GM18498 (cell line): ENCODE results near the gene NET1.
"Not testable (repeated sequence)": the region's sequence is repeated elsewhere in the genome, so short reads cannot be mapped to it uniquely, and the experiment has no call there.

ENCODE experiments used
- ATAC-seq: cut with Tn5 transposase; IDR thresholded peaks from one replicate; pipeline ENCODE4 v1.9.1; 2021; ENCODE audit warnings: mild to moderate bottlenecking, moderate library complexity; ENCODE audit not compliant: unreplicated experiment

NET1 gene

GRCh38 chr10:5396556-5397300, 15.6 kb upstream of the NET1 start:
- no peak for ATAC-seq

- ATAC-seq, result no peak
Measured at GRCh38 chr10:5399332-5399731, 13.0 kb upstream of the NET1 start.

DNA sequence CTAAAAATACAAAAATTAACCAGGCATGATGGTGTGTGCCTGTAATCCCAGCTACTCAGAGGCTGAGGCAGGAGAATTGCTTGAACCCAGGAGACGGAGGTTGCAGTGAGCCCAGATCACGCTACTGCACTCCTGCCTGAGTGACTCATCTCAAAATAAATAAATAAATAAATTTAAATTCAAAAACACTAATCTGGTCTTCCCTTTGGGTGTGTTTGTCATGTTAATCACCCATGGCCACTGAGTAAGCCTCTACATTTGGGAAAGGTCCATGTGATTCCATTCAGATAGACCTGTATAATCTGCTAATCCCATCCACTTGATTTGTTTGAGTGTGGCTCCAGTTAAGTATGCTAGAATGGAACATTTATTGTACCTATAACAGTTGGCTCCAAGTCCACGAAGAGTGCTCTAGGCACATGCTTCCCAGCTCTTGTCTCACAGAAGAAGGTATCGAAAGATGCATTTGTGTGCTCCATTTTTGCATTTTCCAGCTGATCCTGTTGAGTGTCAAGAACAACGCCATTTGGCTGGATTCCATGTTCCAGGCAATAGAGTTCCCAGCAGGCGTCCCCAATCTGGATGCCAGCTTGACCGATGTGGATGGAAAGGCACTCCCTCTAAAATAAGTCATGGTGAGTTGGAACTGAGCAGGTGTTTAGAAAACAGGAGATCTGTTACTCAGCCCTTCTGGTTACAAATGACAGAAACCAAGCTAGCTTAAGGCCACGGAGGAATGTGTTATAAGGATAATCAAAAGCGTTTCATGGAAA, 11.7 kb upstream of the NET1 start:
- ATAC-seq, result no peak

DNA sequence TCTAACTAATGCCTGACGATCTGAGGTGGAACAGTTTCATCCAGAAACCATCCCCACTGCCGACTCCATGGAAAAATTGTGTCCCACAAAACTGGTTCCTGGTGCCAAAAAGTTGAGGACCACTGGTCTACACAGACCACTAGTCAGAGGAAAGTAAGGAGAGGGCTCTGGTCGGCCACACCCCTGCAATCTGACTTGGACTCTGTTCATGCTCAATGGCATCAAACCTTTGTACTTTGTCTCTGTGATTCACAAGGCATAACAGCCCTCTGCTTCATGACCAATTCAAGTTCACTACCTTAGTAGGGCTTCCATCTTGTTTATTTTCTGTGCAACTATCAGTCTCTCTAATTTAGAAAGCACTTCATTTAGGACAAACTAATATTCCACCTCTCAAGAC, 9.6 kb upstream of the NET1 start:
- no peak for ATAC-seq

DNA sequence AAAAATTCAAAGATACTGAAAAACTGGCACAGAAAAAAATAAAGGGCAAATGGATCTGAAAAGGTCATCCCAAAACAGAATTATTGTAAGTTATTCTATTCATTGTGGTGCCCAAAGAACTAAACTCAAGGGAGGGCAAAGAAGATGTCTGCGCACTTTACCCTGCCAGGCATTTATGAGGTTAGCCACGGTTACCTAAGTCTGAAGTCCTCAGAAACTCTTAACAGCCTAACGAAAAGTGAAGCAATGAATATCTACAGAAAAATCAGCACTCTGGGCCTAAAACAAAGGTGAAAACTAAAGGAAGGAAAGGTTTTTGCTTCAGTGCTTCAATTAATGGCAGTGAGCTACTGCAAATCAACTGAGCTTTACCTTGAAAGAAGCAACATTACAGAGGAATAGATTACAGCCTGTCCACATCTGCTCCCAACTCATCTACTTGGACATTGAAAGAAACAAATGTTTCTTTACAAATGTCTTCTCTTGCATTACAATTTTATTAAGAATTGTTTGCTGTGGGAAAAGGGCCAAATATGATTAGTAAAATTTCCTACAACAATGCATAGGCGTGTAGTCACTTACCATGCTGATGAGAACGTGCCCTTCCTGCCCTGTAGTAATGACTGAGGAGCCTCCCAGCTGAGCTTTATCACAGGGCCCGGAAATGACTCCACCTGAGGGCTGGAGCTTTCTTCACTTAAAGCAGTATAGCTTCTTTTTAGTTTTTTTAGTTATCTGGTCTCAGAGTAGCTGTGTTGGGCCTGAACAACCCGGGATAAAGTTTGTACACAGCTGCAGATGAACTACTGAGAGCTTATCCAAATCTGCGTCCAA, 7.9 kb upstream of the NET1 start, which contains the start of gene TUBAL3:
TUBAL3 (minus strand) TSS at position 621 of the 834 bp plus-strand sequence; CDS start at position 585, 36 bp downstream.
- ATAC-seq, result no peak

GRCh38 chr10:5406918-5407317, 5.4 kb upstream of the NET1 start:
- ATAC-seq, result no peak

DNA sequence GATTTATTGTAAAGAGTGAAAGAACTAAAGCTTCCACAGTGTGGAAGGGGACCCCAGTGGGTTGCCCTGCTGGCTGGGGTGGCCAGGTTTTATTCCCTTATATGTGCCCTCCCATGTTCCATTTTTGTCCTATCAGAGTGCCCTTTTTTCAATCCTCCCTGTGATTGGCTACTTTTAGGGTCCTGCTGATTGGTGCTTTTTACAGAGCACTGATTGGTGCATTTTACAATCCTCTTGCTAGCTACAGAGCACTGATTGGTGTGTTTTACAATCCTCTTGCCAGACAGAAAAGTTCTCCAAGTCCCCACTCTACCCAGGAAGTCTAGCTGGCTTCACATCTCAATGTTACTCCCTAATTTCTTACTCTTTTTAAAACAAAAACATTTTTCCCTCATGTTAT, 1.6 kb upstream of the NET1 start:
- ATAC-seq, result not testable (repeated sequence)

- no peak for ATAC-seq
Measured at GRCh38 chr10:5411941-5412276, 448 bp upstream of the NET1 start.

- no peak for ATAC-seq
Measured at GRCh38 chr10:5413012-5413938, 918 bp downstream of the NET1 start.

GRCh38 chr10:5416981-5417380, 4.6 kb downstream of the NET1 start:
- no peak for ATAC-seq

- ATAC-seq, result no peak
Measured at GRCh38 chr10:5418584-5418983, 6.2 kb downstream of the NET1 start.

GRCh38 chr10:5419466-5420094, 7.2 kb downstream of the NET1 start:
- no peak for ATAC-seq

DNA sequence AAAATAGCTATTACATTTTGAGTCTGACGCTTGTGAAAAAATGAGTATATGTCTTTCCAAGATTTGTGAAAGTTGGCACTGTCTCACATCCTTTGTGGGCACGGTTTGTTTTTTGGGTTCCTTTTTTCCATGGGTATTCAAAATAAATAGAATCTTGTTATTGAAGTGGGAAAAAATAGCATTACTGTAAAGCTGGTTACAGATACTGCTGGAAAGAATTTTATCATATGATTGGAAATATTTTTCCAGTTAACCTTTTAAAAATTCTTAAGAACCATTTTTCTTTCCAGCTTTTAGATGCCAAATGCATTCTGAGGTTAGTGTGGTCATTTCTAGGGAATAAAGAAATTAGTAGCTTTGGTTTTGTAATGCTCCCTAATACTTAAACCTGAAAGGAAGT, 11.4 kb downstream of the NET1 start:
- ATAC-seq, result no peak

DNA sequence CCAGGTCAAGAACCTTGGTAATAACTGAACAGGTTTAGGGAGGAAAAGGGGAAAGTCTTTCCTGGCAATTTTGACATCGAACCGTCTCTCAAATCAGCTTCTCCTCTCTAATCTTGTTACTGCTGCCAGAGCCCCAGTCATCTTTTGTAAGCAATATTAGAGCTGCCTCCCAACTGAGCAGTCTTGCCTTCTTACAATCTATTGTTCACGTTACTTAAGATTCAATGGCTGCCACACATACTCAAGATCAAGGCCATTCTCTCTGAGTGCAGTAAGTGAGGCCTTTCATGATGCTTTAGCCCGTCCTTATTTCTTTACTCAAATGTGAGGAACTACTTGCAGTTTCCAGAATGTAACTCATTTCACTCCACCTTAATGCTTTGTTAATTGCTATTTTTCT, 12.4 kb downstream of the NET1 start:
- no peak for ATAC-seq

- ATAC-seq, result no peak
Measured at GRCh38 chr10:5428133-5428532, 15.8 kb downstream of the NET1 start.

DNA sequence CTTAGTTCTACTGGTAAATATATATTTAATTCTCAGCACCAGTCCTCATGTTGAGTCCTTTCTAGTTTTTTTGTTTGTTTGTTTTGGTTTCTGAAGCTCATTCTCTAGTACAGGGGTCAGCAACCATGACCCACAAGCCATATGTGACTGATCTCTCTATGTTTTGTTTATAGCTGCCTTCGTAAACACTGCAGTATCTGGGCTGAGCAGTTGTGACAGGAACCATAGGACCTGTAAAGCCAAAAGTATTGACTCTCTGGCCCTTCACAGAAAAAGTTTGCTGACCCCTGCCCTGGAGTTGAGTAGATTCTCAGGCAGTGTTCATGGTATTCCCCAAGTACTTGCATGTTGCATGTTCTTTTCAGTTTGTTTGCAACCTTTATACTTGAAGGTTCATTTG, 20.8 kb downstream of the NET1 start:
- ATAC-seq, result no peak

GRCh38 chr10:5434017-5434753, 21.8 kb downstream of the NET1 start:
- ATAC-seq, result peak; percentile 67

DNA sequence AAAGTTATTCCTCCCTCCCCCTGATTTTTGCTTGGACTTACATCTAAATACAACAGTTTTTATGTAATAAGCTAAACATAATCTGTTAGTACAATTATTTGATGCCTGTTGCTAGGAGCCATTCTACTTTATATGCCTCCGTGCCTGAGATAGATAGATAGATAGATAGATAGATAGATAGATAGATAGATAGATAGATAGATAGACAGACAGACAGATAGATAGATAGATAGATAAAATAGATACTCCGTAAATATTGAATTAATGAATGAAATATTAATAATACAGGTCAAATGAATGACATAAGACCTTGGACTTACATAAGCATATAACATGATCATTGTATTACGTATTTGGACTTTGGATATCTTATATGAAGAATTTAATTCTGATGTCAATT, 23.0 kb downstream of the NET1 start:
- ATAC-seq, result no peak

DNA sequence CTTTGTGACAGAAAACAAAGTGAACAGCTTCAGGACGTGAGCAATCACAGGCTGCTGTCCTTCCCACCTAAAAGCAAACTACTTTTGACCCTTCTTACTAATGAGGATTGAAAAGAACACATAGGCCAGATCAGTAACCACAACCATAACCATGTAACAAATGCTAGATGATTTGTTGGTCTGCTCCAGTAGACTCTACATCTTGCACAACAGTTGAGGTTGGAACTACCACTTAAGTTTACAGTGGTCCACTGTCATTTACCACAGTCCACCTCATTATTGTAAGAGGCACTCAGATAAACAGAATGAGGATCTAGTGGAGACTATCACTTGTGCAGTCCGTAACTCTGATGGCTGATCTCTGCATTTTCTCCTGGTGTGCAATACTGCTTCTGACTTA, 27.8 kb downstream of the NET1 start:
- ATAC-seq, result no peak
